ENCODE results near the gene PBX1. TPM values are rescaled to one million over a fixed set of nuclear protein-coding genes. Genes with fewer than 3 reads are reported as not detected.

Gene PBX1
- total RNA-seq, 1 donor from 2014 or later, result not detected

DNA sequence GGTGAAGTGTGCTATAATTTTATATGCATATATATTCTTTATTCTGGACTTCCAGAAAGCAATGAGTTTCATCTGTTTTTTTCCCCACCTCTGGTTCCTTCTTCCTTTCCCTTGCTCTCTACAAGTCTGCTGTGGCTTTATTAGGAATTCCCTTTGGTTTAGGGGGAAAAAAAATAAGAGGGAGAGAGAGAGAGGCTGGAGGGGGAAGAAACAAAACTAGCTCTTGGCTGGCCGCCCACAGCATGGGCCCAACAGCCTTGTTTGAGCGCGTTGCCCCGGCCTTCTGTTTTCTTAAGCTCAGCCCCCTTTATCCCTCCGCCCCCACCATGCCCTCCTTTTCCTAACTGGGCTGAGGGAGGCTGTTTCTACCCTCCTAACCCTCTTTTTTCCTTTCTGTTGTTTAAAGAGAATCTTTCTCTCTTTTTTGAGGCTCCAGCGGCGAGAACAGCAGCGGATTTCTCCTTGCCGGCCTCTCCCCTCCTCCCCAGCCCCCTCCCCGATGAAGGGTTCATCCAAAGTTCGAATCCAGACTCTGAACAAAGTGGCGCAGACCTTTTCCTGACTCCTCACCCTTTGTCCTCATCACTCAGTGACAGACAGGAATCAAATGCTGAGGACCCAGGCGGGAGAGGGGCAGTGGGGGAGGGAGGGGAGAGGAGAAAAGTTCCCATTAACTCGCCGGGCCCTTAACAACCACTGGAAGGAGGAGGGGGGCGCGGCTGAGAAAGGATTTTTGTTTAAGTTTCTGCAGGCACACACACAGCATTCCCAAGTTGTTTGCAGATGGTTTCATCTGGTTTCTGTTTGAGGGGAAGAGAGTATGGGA, 29.7 kb downstream of the PBX1 start:
- H3K4me1 Mint-ChIP-seq (ENCODE audit: low read depth), result no peaks in the 10 kb centered on the region
- DNase-seq (ENCODE audit: low spot score), result no peak
- no peaks in the 10 kb centered on the region for H3K36me3 Mint-ChIP-seq (ENCODE audit: low read depth)
- H3K27me3 Mint-ChIP-seq (ENCODE audit: insufficient read depth), result peaks cover 2% of the 10 kb centered on the region
- no peak overlapping the region for H3K4me3 Mint-ChIP-seq
- no peak overlapping the region for H3K27ac Mint-ChIP-seq
- no peaks in the 10 kb centered on the region for H3K9me3 Mint-ChIP-seq
- intact Hi-C loops (cut with micrococcal nuclease), result no loop called here

DNA sequence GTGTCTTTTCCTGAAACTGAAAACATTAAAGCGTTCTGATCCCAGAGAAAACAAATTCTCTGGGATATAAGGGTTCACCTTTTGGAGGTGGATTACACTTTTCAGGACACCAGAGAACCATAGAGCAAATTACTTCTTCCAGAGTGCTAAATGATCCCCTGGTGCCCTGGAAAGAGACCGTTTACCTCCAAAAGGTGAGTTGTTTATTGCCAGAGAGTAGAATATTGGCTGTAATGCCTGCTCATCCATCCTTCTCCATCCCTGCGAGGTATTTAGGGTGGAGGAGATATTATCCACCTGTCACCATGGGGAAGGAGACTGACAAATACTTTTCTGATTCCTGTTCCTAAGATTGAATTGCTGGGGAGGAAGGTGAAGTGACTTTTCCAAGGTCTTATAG, 30.4 kb downstream of the PBX1 start:
- Mint-ChIP-seq H3K27ac (no peak overlapping the region), H3K4me1 (ENCODE audit: low read depth) (no peaks in the 10 kb centered on the region), H3K27me3 (ENCODE audit: insufficient read depth) (peaks cover 2% of the 10 kb centered on the region), H3K9me3 (no peaks in the 10 kb centered on the region), H3K4me3 (no peak overlapping the region), H3K36me3 (ENCODE audit: low read depth) (no peaks in the 10 kb centered on the region)
- DNase-seq (ENCODE audit: low spot score), result no peak
- intact Hi-C loops (cut with micrococcal nuclease), result no loop called here

DNA sequence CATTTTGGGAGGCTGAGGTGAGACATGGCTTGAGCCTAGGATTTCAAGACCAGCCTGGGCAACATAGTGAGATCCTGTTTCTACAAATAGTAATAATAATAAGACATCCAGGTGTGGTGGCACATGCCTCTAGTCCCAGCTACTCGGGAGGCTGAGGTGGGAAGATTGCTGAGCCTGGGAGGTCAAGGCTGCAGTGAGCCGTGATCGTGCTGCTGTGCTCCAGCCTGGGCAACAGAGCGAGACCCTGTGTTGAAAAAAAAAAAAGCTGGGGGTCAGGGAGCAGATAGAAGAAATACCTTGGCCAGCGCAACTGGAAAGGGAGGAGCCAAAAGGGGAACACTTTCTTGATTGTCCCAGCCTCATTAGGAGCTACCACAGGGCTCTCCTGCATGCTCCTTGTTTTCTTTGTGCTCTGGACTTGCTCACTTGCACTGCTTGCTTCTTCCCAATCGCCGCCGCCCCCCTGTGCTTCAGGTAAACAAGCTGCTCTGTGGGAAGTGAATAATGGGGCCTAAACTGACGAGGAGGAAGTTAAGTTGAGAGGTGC, 31.1 kb downstream of the PBX1 start:
- no peaks in the 10 kb centered on the region for H3K4me1 Mint-ChIP-seq (ENCODE audit: low read depth)
- intact Hi-C loops (cut with micrococcal nuclease), result no loop called here
- no peak overlapping the region for H3K27ac Mint-ChIP-seq

DNA sequence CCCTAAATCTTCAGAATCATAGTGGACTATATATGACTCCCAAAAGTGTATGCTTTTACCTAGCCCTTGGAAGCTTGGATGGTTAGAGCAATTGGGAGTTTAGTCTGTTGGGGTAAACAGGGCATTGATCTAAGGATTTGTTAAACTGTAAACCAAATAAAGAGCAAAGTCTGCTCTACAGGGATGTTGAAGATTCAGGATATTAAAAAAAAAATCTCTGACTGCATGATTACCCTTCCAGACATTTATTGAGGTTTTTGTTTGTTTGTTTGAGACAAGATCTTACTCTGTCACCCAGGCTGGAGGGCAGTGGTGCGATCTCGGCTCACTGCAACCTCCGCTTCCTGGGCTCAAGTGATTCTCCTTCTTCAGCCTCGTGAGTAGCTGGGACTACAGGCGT, 31.6 kb downstream of the PBX1 start:
- Mint-ChIP-seq H3K36me3 (ENCODE audit: low read depth) (no peaks in the 10 kb centered on the region), H3K4me3 (no peak overlapping the region), H3K27ac (no peak overlapping the region), H3K9me3 (no peaks in the 10 kb centered on the region), H3K27me3 (ENCODE audit: insufficient read depth) (no peaks in the 10 kb centered on the region), H3K4me1 (ENCODE audit: low read depth) (no peaks in the 10 kb centered on the region)
- DNase-seq (ENCODE audit: low spot score), result no peak
- intact Hi-C loops (cut with micrococcal nuclease), result no loop called here

More for the DNA sequence above, 31.1 kb downstream of the PBX1 start:
- Mint-ChIP-seq H3K27me3 (ENCODE audit: insufficient read depth) (no peaks in the 10 kb centered on the region), H3K9me3 (no peaks in the 10 kb centered on the region), H3K4me3 (no peak overlapping the region), H3K36me3 (ENCODE audit: low read depth) (no peaks in the 10 kb centered on the region)
- DNase-seq (ENCODE audit: low spot score), result no peak

DNA sequence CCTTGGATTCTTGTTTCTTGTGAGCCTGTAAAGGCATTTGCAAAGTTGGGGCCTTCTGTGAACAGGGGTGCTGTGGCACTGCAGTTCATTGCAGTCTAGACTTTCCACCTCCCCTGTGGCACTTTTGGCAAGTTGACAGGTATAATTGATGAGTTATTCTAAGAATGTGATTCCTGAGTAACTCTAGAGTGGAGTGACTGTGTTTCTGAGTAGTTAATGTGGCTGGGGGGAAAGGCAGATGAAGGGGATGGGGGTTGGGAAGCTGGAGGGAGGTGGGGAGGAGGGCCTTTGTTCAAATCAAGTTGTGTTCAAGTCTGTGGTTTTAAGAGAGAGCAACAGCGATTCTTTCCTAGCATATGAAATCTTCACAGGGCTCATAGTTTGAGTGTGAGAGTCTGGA, 32.9 kb downstream of the PBX1 start:
- no peaks in the 10 kb centered on the region for H3K9me3 Mint-ChIP-seq
- intact Hi-C loops (cut with micrococcal nuclease), result no loop called here
- no peaks in the 10 kb centered on the region for H3K36me3 Mint-ChIP-seq (ENCODE audit: low read depth)
- no peaks in the 10 kb centered on the region for H3K27me3 Mint-ChIP-seq (ENCODE audit: insufficient read depth)
- H3K4me1 Mint-ChIP-seq (ENCODE audit: low read depth), result no peaks in the 10 kb centered on the region
- no peak for DNase-seq (ENCODE audit: low spot score)
- no peak overlapping the region for H3K27ac Mint-ChIP-seq
- no peak overlapping the region for H3K4me3 Mint-ChIP-seq

DNA sequence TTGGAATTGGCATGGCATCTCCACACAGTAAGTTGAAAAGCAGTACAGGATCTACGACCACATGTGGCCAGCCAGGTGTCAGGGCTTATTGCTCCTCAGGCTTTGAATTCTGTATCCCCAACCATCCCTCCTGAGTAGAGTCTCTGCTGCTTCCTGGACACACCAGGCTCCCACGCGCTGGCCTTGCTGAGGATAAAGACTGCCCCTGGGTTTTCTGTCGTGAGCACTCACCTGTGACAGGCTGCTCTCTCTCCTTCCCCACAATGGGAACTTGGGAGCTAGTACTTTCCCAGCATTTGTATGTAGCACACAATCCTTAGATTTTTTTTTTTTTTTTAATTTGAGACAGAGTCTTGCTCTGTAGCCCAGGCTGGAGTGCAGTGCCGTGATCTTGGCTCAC, 33.6 kb downstream of the PBX1 start:
- no peak overlapping the region for H3K27ac Mint-ChIP-seq
- intact Hi-C loops (cut with micrococcal nuclease), result no loop called here
- no peak for DNase-seq (ENCODE audit: low spot score)
- no peak overlapping the region for H3K4me3 Mint-ChIP-seq
- H3K4me1 Mint-ChIP-seq (ENCODE audit: low read depth), result no peaks in the 10 kb centered on the region
- H3K36me3 Mint-ChIP-seq (ENCODE audit: low read depth), result no peaks in the 10 kb centered on the region
- no peaks in the 10 kb centered on the region for H3K27me3 Mint-ChIP-seq (ENCODE audit: insufficient read depth)
- H3K9me3 Mint-ChIP-seq, result no peaks in the 10 kb centered on the region

DNA sequence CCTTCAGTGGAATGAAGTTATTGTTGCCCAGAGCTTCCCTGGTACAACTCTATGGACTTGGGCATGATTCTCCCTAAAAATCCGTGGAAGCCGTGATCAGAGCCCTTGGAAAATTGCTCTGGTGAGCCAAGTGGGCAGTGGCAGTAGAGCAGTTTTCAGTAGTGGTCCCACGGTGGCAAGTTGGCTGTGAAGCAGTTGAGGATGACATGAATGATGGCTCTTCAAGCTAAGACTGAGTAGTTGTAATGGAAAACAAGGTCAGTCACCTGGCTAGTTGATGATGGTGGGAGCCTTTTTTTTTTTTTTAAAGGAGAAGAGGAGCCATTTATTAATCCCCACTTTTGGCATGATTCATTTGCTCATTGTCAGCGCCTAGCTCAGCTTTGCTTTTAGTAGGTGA, 36.2 kb downstream of the PBX1 start:
- Mint-ChIP-seq H3K27ac (no peak overlapping the region), H3K4me1 (ENCODE audit: low read depth) (no peaks in the 10 kb centered on the region), H3K9me3 (no peaks in the 10 kb centered on the region), H3K27me3 (ENCODE audit: insufficient read depth) (no peaks in the 10 kb centered on the region), H3K36me3 (ENCODE audit: low read depth) (no peaks in the 10 kb centered on the region), H3K4me3 (no peak overlapping the region)
- intact Hi-C loops (cut with micrococcal nuclease), result no loop called here
- DNase-seq (ENCODE audit: low spot score), result no peak

DNA sequence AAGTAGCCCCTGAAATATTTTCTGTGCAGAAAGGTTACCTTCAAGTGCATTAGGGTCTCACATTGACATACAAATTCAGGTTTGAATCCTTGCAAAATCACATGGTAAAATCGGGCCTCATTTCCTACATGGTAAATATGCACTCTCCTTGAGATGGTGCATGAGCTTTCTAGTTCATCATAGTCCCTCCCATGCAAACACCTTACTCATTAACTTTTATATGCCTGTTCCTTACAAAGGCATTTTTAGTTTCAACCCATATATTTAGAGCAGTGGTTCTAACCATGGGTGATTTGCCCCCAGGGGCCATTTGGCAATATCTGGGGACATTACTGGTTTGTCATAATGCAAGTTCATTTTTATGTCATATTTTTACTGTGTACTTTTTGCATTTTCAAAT, 37.2 kb downstream of the PBX1 start:
- no peak for DNase-seq (ENCODE audit: low spot score)
- no peak overlapping the region for H3K27ac Mint-ChIP-seq
- H3K4me3 Mint-ChIP-seq, result no peak overlapping the region
- H3K9me3 Mint-ChIP-seq, result no peaks in the 10 kb centered on the region
- no peaks in the 10 kb centered on the region for H3K27me3 Mint-ChIP-seq (ENCODE audit: insufficient read depth)
- intact Hi-C loops (cut with micrococcal nuclease), result no loop called here
- H3K4me1 Mint-ChIP-seq (ENCODE audit: low read depth), result no peaks in the 10 kb centered on the region
- H3K36me3 Mint-ChIP-seq (ENCODE audit: low read depth), result no peaks in the 10 kb centered on the region

DNA sequence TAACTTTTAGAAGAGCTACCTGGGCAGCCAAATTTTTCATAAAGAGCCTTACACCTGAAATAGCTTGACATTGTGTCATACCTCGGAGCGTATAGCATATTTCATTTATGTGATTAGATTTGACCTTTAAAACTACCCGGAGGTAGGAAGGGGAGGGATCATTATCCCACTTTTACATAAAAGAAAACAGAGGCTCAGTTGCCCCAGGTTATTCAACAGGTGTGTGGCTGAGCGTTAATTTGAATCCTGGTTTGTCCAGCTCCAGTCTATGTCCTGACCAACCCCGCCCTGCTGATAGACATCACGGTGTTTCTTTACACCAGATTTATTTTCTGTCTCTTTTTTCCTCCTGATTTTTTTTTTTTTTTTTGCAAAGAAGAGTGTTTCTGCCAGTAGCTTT, 39.7 kb downstream of the PBX1 start:
- no peaks in the 10 kb centered on the region for H3K36me3 Mint-ChIP-seq (ENCODE audit: low read depth)
- peaks cover 1% of the 10 kb centered on the region for H3K27me3 Mint-ChIP-seq (ENCODE audit: insufficient read depth)

DNA sequence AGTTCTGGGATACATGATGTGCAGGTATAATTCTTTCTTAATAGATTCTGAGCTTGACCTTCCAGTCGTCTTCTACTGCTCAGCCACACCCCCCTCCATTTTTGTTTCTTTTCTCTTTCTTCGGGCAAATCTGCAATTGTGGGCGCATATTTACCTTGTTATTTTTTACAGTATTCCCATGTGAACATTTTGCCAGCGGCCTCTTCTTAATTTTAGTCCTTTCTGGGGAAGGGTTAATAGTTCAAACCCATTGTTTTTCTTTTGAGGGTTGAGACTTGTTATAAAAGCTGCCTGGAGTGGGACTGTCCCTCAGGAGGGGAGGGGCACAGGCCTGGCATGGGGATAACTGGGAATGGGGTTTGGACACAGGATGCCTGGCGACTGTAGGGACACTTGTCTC, 40.3 kb downstream of the PBX1 start:
- DNase-seq (ENCODE audit: low spot score), result no peak
- no peak overlapping the region for H3K4me3 Mint-ChIP-seq
- no peaks in the 10 kb centered on the region for H3K9me3 Mint-ChIP-seq
- no peaks in the 10 kb centered on the region for H3K36me3 Mint-ChIP-seq (ENCODE audit: low read depth)
- no peaks in the 10 kb centered on the region for H3K4me1 Mint-ChIP-seq (ENCODE audit: low read depth)
- no peak overlapping the region for H3K27ac Mint-ChIP-seq
- peaks cover 2% of the 10 kb centered on the region for H3K27me3 Mint-ChIP-seq (ENCODE audit: insufficient read depth)
- intact Hi-C loops (cut with micrococcal nuclease), result no loop called here

More for the DNA sequence above, 39.7 kb downstream of the PBX1 start:
- no peak overlapping the region for H3K4me3 Mint-ChIP-seq
- intact Hi-C loops (cut with micrococcal nuclease), result no loop called here
- no peaks in the 10 kb centered on the region for H3K9me3 Mint-ChIP-seq
- no peaks in the 10 kb centered on the region for H3K4me1 Mint-ChIP-seq (ENCODE audit: low read depth)
- no peak overlapping the region for H3K27ac Mint-ChIP-seq
- no peak for DNase-seq (ENCODE audit: low spot score)

DNA sequence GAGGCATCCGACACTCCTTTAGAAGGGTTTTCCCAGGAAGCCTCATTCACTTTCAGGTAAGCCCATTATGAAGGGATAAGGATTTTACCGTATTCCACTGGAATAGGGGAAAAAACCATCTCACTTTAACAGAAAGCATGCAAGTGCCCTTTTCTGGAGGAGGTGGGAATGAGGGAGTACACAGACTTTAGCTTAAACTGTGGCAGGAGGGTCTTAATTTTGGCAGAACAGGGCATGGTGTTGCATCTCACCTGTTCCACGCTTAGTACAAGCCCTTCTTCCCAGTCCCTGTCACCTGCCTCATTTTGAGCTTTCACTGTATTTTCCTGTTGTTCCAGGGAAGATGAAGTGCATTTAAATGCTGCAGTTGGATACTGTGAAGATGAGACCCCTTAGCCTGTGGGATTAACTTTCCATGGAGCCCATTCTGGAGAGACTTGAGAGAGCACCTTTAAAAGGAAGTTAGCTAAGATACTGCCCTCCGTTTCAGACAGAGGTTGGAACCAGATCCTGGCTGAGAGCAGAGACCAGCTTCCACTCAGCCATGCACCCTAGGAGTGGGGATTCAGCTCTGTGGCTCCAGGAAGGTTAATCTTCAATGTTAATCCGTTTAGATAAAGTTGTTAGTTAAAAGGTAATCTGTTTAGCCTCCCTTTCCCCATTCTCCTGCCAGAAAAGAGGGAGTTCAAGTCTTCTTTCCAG, 42.6 kb downstream of the PBX1 start:
- peaks cover 3% of the 10 kb centered on the region for H3K27me3 Mint-ChIP-seq (ENCODE audit: insufficient read depth)
- H3K4me1 Mint-ChIP-seq (ENCODE audit: low read depth), result no peaks in the 10 kb centered on the region
- intact Hi-C loops (cut with micrococcal nuclease), result no loop called here
- no peak overlapping the region for H3K4me3 Mint-ChIP-seq
- H3K36me3 Mint-ChIP-seq (ENCODE audit: low read depth), result no peaks in the 10 kb centered on the region
- no peaks in the 10 kb centered on the region for H3K9me3 Mint-ChIP-seq
- DNase-seq (ENCODE audit: low spot score), result no peak
- no peak overlapping the region for H3K27ac Mint-ChIP-seq

DNA sequence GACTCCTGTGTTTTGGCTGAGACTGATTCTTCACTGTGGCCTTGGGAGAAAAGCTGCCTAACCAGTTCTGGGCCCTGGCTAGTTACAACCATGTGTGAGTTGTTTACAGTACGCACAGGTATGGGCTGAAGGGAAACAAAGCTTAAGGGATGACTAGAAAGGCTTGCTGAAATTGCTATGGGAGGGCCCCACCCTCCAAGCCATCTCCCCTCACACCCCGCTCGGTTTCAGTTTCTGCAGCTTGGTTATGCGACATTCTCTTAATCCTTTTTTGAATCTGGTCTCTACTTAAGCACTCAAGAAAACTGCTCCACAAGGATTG, 43.1 kb downstream of the PBX1 start:
- Mint-ChIP-seq H3K9me3 (no peaks in the 10 kb centered on the region), H3K27me3 (ENCODE audit: insufficient read depth) (peaks cover 3% of the 10 kb centered on the region), H3K4me1 (ENCODE audit: low read depth) (no peaks in the 10 kb centered on the region), H3K27ac (no peak overlapping the region), H3K36me3 (ENCODE audit: low read depth) (no peaks in the 10 kb centered on the region), H3K4me3 (no peak overlapping the region)
- DNase-seq (ENCODE audit: low spot score), result no peak
- intact Hi-C loops (cut with micrococcal nuclease), result no loop called here

DNA sequence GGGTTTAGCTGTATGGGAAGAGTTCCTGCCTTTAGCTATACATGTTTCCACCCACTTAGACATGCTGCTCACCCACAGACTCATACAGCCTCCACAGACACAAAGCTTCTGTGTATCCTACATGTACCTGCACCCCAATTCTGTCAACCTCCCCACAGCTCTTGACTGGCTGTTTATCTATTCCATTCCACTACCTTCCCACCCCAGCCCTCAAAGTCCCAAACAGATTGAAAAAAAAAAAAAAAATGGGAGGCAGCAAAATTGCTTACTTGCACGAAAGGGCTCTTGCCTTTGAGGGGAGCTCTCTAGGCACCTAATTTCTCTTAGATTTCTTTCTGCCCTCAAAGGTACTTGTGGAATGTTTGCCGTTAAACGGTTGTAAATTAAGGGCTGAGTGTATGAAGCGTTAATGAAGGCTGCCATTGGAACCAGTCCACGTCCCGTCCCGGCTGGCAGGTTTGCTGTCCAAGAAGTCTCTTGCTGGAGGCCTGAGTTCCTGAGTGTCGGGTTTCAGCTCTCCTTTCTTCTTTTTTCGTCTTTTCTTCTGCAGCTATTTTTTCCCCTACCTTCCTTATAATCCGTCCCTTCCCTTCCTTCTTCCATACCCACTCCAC, 43.6 kb downstream of the PBX1 start:
- peaks cover 3% of the 10 kb centered on the region for H3K27me3 Mint-ChIP-seq (ENCODE audit: insufficient read depth)
- no peaks in the 10 kb centered on the region for H3K36me3 Mint-ChIP-seq (ENCODE audit: low read depth)
- no peaks in the 10 kb centered on the region for H3K9me3 Mint-ChIP-seq
- DNase-seq (ENCODE audit: low spot score), result no peak
- H3K4me3 Mint-ChIP-seq, result no peak overlapping the region
- intact Hi-C loops (cut with micrococcal nuclease), result no loop called here
- H3K27ac Mint-ChIP-seq, result no peak overlapping the region
- no peaks in the 10 kb centered on the region for H3K4me1 Mint-ChIP-seq (ENCODE audit: low read depth)
